Activated T-cell treated with anti-CD3 and anti-CD28 coated beads, Interleukin-2, amount 50 U/mL, for 4 hours (primary cell): Measurements from ENCODE around the gene DEK. TPM values are rescaled to one million over a fixed set of nuclear protein-coding genes. Genes with fewer than 3 reads are reported as not detected.
"Not testable (repeated sequence)": the region's sequence is repeated elsewhere in the genome, so short reads cannot be mapped to it uniquely, and the experiment has no call there.

Experiments
- ATAC-seq, 2 donors: fragments of 200-7000 bp; cut with Tn5 transposase; one replicate each; pipeline ENCODE4 v1.10.0; 2021
- DNase-seq: peaks from one replicate; pipeline ENCODE4 v3.0.0-alpha.2; 2020
- H3K27me3 Mint-ChIP-seq: one replicate; pipeline ENCODE4 v1.8.0; 2021; ENCODE audit warnings: low read depth, mixed read lengths
- H3K36me3 Mint-ChIP-seq: one replicate; pipeline ENCODE4 v1.8.0; 2022; ENCODE audit warnings: mixed read lengths; ENCODE audit not compliant: insufficient read depth
- H3K4me1 Mint-ChIP-seq: one replicate; pipeline ENCODE4 v1.8.0; 2021; ENCODE audit warnings: low read depth, mixed read lengths
- H3K4me3 Mint-ChIP-seq: one replicate; pipeline ENCODE4 v1.8.0; 2021; ENCODE audit warnings: mild to moderate bottlenecking, moderate library complexity, mixed read lengths
- H3K9me3 Mint-ChIP-seq: one replicate; pipeline ENCODE4 v1.8.0; 2021; ENCODE audit warnings: mixed read lengths
- total RNA-seq, 3 donors: library from RNA; stranded (reverse); gene quantifications; one replicate each; pipeline ENCODE4 v1.2.1, GENCODE V29; 2021

Gene DEK
- total RNA-seq, 3 donors from 2014 or later, result 124 to 154 (median 130) TPM

DNA sequence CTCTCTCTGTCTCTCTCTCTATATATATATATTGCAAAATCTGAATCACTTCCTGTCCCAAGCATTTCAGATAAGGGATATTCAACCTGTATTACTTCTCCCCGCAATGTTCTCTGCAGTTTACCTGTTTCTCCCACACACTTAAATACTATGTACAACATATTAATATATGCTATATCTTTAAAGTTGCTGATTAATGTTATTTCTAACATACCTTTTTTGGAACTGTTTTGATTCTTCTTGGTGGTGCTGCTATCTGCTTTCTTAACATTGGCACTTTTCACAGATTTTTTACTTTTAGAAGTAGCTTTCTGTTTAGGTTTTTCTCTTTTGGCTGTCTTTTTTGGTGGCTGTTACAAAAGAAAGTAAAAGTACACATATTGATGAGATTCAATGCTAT lies 27.2 kb downstream of the DEK start:
- Mint-ChIP-seq H3K4me1 (peaks cover 16% of the 10 kb centered on the region), H3K27me3 (no peaks in the 10 kb centered on the region), H3K36me3 (peaks cover 48% of the 10 kb centered on the region), H3K9me3 (peaks cover 13% of the 10 kb centered on the region), H3K4me3 (no peak overlapping the region)
- ATAC-seq (no peak), DNase-seq (no peak)

DNA sequence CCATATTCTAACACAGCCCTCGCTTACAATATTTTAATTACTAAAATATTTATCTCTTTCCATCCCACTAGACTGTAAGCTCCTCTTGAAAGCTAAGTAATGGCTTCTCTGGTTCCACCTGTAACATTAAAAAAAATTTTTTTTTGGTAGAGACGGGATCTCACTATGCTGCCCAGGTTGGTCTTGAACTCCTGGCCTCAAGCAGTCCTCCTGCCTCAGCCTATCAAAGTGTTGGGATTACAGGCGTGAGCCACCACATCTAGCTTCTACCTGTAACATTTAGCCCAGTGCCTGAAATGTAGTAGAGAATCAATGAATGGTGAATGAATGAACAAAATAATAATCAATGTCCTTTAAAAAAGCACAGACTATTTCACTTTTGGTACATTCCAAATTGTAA lies 28.8 kb downstream of the DEK start:
- H3K9me3 Mint-ChIP-seq, result peaks cover 29% of the 10 kb centered on the region
- peaks cover 6% of the 10 kb centered on the region for H3K4me1 Mint-ChIP-seq
- ATAC-seq (no peak), DNase-seq (no peak)
- no peaks in the 10 kb centered on the region for H3K27me3 Mint-ChIP-seq
- H3K4me3 Mint-ChIP-seq, result no peak overlapping the region
- H3K36me3 Mint-ChIP-seq, result peaks cover 60% of the 10 kb centered on the region

DNA sequence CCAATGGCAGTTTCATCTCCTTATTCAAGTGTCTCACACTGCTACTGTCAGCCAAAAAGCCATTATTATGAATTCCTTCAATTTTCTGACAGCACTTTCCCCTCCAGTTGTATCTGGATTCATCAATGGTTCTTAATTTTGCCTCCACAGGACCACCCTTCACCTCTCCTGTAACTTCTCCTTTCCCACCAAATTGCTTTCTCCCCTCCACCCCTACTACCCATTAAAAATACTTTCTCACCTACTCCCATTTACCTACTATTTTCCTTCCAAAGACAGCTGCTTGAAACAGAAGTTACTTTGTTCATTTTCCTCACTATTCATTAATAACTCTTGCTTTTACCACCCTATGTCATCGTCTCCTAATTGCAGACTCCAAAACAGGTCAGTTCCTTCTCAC lies 29.8 kb downstream of the DEK start:
- H3K4me3 Mint-ChIP-seq, result no peak overlapping the region
- H3K9me3 Mint-ChIP-seq, result peaks cover 34% of the 10 kb centered on the region
- peaks cover 6% of the 10 kb centered on the region for H3K4me1 Mint-ChIP-seq
- DNase-seq (no peak), ATAC-seq (no peak)
- H3K27me3 Mint-ChIP-seq, result no peaks in the 10 kb centered on the region
- peaks cover 68% of the 10 kb centered on the region for H3K36me3 Mint-ChIP-seq

DNA sequence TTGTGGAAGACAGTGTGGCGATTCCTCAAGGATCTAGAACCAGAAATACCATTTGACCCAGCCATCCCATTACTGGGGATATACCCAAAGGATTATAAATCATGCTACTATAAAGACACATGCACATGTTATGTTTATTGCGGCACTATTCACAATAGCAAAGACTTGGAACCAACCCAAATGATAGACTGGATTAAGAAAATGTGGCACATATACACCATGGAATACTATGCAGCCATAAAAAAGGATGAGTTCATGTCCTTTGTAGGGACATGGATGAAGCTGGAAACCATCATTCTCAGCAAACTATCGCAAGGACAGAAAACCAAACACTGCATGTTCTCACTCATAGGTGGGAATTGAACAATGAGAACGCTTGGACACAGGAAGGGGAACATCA lies 30.6 kb downstream of the DEK start:
- Mint-ChIP-seq H3K9me3 (peaks cover 38% of the 10 kb centered on the region), H3K36me3 (peaks cover 76% of the 10 kb centered on the region)
- ATAC-seq, H3K4me1 Mint-ChIP-seq, H3K4me3 Mint-ChIP-seq, DNase-seq, H3K27me3 Mint-ChIP-seq: not testable (repeated sequence)

DNA sequence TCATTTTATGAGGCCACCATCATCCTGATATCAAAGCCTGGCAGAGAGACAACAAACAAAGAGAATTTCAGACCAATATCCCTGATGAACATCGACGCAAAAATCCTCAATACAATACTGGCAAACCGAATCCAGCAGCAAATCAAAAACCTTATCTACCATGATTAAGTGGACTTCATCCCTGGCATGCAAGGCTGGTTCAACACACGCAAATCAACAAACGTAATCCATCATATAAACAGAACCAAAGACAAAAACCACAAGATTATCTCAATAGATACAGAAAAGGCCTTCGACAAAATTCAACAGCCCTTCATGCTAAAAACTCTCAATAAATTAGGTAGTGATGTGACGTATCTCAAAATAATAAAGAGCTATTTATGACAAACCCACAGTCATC lies 32.5 kb downstream of the DEK start:
- H3K36me3 Mint-ChIP-seq, result peaks cover 79% of the 10 kb centered on the region
- H3K9me3 Mint-ChIP-seq, result peaks cover 38% of the 10 kb centered on the region
- not testable (repeated sequence) for H3K27me3 Mint-ChIP-seq, H3K4me3 Mint-ChIP-seq, DNase-seq, ATAC-seq, H3K4me1 Mint-ChIP-seq

DNA sequence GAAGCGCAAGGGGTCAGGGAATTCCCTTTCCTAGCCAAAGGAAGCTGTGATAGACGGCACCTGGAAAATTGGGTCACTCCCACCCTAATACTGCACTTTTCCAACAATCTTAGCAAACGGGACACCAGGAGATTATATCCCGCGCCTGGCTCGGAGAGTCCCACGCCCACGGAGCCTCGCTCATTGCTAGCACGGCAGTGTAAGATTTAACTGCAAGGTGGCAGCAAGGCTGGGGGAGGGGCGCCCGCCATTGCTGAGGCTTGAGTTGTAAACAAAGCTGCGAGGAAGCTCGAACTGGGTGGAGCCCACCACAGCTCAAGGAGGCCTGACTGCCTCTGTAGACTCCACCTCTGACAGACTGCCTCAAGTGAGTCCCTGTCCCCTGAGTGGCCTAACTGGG lies 35.7 kb downstream of the DEK start:
- H3K27me3 Mint-ChIP-seq, H3K4me1 Mint-ChIP-seq, ATAC-seq, DNase-seq, H3K4me3 Mint-ChIP-seq: not testable (repeated sequence)
- Mint-ChIP-seq H3K9me3 (peaks cover 31% of the 10 kb centered on the region), H3K36me3 (peaks cover 65% of the 10 kb centered on the region)

DNA sequence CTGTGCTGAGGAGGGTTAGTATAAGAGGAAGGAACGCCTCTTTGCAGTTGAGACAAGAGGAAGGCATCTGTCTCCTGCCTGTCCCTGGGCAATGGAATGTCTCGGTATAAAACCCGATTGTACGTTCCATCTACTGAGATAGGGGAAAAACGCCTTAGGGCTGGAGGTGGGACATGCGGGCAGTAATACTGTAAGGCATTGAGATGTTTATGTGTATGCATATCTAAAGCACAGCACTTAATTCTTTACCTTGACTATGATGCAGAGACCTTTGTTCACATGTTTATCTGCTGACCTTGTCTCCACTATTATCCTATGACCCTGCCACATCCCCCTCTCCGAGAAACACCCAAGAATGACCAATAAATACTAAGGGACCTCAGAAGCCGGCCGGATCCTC lies 37.2 kb downstream of the DEK start:
- not testable (repeated sequence) for ATAC-seq, H3K4me3 Mint-ChIP-seq, H3K4me1 Mint-ChIP-seq, H3K27me3 Mint-ChIP-seq, DNase-seq
- Mint-ChIP-seq H3K9me3 (peaks cover 25% of the 10 kb centered on the region), H3K36me3 (peaks cover 54% of the 10 kb centered on the region)

DNA sequence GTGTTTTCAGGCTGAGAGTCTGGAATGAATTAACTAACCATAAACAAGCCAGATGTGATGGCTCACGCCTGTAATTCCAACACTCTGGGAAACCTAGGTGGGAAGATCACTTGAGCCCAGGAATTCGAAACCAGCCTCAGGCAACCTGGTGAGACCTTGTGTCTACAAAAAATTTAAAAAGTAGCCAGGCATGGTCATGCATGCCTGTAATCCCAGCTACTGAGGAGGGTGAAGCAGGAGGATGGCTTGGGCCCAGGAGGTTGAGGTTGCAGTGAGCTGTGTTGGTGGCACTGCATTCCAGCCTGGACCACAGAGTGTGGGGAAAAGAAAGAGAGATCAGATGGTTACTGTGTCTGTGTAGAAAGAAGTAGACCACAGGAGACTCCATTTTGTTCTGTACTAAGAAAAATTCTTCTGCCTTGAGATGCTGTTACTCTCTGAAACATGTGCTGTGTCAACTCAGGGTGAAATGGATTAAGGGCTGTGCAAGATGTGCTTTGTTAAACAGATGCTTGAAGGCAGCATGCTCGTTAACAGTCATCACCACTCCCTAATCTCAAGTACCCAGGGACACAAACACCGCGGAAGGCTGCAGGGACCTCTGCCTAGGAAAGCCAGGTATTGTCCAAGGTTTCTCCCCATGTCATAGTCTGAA lies 37.8 kb downstream of the DEK start:
- not testable (repeated sequence) for H3K4me3 Mint-ChIP-seq, ATAC-seq, H3K27me3 Mint-ChIP-seq, H3K4me1 Mint-ChIP-seq, DNase-seq
- Mint-ChIP-seq H3K36me3 (peaks cover 48% of the 10 kb centered on the region), H3K9me3 (peaks cover 19% of the 10 kb centered on the region)

DNA sequence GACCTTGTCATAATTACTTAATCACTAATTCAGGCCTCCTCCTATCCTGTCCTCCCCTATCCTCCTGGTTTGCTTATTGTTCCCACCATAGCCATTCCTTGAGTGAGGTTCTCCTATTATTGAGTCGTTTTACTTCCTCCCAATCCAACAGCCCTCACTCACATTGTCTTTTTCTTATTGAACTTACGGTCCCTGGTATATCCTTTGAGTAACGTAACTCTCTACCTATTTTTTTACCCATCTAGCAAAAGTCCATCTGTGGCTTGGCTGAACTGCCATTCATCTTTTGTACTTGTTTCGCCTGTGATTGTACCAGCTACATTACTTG lies 43.1 kb downstream of the DEK start:
- H3K4me1 Mint-ChIP-seq, result peaks cover 2% of the 10 kb centered on the region
- H3K27me3 Mint-ChIP-seq, result no peaks in the 10 kb centered on the region
- H3K36me3 Mint-ChIP-seq, result peaks cover 40% of the 10 kb centered on the region

DNA sequence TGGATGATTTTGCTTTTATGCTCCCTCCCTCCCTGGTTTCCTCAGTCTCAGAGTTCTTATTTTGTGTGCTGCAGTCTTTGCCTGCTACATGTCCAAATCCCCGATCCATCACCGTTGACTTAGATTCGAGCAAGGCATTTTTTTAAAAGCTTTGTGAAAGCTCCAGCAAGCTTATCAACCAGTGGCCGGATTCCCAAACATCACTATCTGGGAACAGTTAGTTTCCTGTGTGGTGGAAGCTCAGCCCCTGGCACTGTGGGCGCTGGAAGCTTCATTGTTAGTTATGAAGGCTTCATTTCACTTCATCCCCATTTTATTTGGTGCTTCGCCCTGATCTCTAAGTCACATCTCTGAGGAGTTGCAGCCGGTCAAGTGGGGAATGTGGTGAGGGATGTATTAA lies 44.7 kb downstream of the DEK start:
- H3K27me3 Mint-ChIP-seq, result no peaks in the 10 kb centered on the region
- peaks cover 2% of the 10 kb centered on the region for H3K4me1 Mint-ChIP-seq
- ATAC-seq, result no peak
- peaks cover 39% of the 10 kb centered on the region for H3K36me3 Mint-ChIP-seq
- no peaks in the 10 kb centered on the region for H3K9me3 Mint-ChIP-seq
- H3K4me3 Mint-ChIP-seq, result no peak overlapping the region
- DNase-seq, result no peak

More for the DNA sequence above, 43.1 kb downstream of the DEK start:
- Mint-ChIP-seq H3K4me3 (no peak overlapping the region), H3K9me3 (no peaks in the 10 kb centered on the region)
- DNase-seq (no peak), ATAC-seq (no peak)

DNA sequence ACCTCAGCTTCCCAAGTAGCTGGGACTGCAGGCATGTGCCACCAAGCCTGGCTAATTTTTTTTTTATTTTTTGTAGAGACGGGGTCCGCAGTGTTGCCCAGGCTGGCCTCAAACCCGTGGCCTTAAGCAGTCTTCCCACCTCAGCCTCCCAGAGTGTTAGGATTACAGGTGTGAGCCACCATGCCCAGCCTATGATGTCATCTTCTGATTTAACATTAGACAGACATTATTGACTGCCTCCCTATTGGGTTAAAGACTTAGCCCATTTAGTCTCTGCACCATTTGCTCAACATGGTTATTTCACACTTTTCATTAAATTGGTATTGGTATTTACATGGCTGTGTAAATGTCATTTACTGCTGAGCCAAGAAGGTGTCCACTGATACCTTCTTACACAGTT lies 46.1 kb downstream of the DEK start:
- H3K27me3 Mint-ChIP-seq, result no peaks in the 10 kb centered on the region
- ATAC-seq, result no peak
- H3K4me3 Mint-ChIP-seq, result no peak overlapping the region
- peaks cover 9% of the 10 kb centered on the region for H3K4me1 Mint-ChIP-seq
- H3K9me3 Mint-ChIP-seq, result no peaks in the 10 kb centered on the region
- DNase-seq, result no peak
- peaks cover 40% of the 10 kb centered on the region for H3K36me3 Mint-ChIP-seq

DNA sequence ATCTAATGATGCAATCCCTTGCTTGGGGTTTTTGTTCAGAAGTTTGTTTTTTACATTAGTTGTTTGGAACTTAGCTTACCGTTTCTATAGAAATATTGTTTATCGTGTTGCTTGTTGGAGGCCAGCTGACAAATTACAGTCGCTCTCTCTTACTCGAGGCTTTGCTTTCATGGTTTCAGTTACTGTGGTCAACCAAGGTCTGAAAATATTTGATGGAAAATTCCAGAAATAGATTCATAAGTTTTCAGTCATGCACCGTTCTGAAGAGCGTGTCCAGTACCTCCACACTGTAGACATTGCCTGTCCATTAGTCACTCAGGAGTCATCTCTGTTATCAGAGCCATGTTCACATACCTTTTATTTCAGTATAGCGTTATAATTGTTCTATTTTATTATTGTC lies 47.9 kb downstream of the DEK start:
- H3K9me3 Mint-ChIP-seq, result no peaks in the 10 kb centered on the region
- no peak overlapping the region for H3K4me3 Mint-ChIP-seq
- DNase-seq (no peak), ATAC-seq (no peak)
- H3K36me3 Mint-ChIP-seq, result peaks cover 47% of the 10 kb centered on the region
- H3K4me1 Mint-ChIP-seq, result peaks cover 12% of the 10 kb centered on the region
- H3K27me3 Mint-ChIP-seq, result no peaks in the 10 kb centered on the region

DNA sequence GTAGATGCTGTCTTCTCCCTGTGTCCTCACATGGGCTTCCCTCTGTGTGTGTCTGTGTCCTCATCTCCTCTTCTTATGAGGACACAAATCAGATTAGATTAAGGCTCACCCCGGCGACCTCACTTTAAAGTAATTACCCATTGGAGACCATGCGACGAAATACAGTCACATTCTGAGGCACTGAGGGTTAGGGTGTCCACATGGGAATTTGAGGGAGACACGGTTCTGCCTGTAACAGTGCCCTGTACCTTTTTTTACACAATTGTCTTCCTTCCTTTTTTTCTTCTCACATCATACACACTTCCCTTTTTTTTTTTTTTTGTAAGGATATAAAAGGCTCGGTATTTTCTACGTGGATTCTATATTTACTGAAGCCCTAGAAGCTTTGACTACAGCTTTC lies 48.9 kb downstream of the DEK start:
- no peak for ATAC-seq
- no peaks in the 10 kb centered on the region for H3K27me3 Mint-ChIP-seq
- peaks cover 15% of the 10 kb centered on the region for H3K4me1 Mint-ChIP-seq
- peaks cover 44% of the 10 kb centered on the region for H3K36me3 Mint-ChIP-seq
- no peak for DNase-seq
- no peaks in the 10 kb centered on the region for H3K9me3 Mint-ChIP-seq
- no peak overlapping the region for H3K4me3 Mint-ChIP-seq

DNA sequence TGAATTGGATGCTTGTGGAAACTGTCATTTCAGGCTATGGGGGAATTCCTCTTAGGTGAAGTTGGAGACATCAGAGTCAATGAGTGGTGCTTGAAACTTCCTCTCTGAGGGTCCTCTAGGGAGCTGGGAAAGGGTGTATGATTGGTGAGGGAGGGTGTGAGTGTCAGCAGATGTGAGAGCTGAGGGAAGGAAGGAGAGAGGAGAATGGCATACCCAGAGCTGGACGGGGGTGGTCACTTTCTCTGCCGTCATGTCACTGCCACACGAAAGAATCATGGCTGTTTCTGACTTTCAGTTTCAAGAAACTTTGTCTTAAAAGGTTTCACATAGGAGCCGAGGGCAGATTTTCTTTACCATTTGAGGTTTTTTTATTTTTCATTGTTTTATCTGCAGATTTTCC lies 50.3 kb downstream of the DEK start:
- no peaks in the 10 kb centered on the region for H3K27me3 Mint-ChIP-seq
- peaks cover 15% of the 10 kb centered on the region for H3K4me1 Mint-ChIP-seq
- DNase-seq (no peak), ATAC-seq (no peak)
- H3K4me3 Mint-ChIP-seq, result peak overlapping the region; percentile 3
- H3K9me3 Mint-ChIP-seq, result no peaks in the 10 kb centered on the region
- H3K36me3 Mint-ChIP-seq, result peaks cover 43% of the 10 kb centered on the region

DNA sequence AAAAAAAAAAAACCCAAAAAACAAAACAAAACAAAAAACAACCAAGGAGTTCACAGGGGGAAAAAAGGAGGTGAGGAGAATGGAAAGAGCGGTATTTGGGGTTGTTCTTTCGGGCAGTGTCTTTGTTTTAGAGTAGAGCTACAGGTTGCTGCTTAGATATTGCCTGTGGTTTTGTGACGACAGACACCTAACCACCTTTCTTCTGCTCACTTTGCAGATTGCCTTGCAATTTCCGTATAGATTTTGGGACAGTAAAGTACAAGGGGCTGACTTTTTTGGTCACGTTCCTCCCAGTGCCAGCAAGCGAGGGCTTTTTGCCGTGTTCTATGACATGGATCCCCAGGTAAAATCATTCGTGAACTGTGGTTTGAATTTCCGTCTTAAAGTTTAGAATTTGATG lies 50.9 kb downstream of the DEK start:
- no peaks in the 10 kb centered on the region for H3K27me3 Mint-ChIP-seq
- H3K4me1 Mint-ChIP-seq, result peaks cover 15% of the 10 kb centered on the region
- ATAC-seq (peak in 1 of 2 donors; percentile 12), DNase-seq (no peak)
- H3K9me3 Mint-ChIP-seq, result no peaks in the 10 kb centered on the region
- H3K4me3 Mint-ChIP-seq, result no peak overlapping the region
- H3K36me3 Mint-ChIP-seq, result peaks cover 42% of the 10 kb centered on the region

DNA sequence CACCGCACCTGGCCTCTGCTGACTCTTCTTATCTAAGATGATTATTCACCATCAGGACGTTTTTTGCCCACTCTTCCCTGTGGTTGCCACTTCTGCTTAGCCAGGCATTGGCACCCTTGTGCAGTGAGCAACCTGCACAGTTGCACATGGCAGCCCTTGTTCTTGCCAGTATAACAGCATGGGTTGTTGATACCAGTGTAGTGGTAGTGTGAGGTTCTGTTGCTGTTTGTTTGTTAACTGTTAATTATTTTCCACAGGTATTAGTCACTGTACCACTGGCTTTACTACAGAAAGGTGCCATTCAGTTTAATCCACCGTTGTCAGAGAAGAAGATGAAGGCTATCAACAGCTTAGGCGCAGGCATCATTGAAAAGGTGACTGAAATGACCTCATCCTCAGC lies 52.1 kb downstream of the DEK start:
- Mint-ChIP-seq H3K4me3 (no peak overlapping the region), H3K27me3 (no peaks in the 10 kb centered on the region), H3K36me3 (peaks cover 45% of the 10 kb centered on the region), H3K4me1 (peaks cover 15% of the 10 kb centered on the region), H3K9me3 (no peaks in the 10 kb centered on the region)
- no peak for DNase-seq
- ATAC-seq, result no peak
